Adrenal gland (tissue), 12 donors: Measurements from ENCODE around the gene CNKSR3. TPM values are rescaled to one million over a fixed set of nuclear protein-coding genes. Genes with fewer than 3 reads are reported as not detected.

Source experiments
- DNase-seq, 7 donors: peaks; one replicate each; pipeline ENCODE4 v3.0.0-alpha.2; 2019 to 2020
- H3K27ac ChIP-seq, 5 donors: fragments of 200-600 bp; sonication (generic) in 4 of 5; 1 replicate in 3 of 5; 2 replicates in 2 of 5; pipeline versions ENCODE4 v1.5.1 to v1.8.0; 2016 to 2020; ENCODE audit warnings: mild to moderate bottlenecking in 1 of 5
- H3K27me3 ChIP-seq: fragments of 200-600 bp; 2 replicates; pipeline ENCODE4 v1.8.0; 2021
- H3K36me3 ChIP-seq, 2 donors: fragments of 200-600 bp; replicated peaks in 1 of 2; 1 replicate in 1 of 2; 2 replicates in 1 of 2; pipeline versions ENCODE4 v1.5.1 to v1.8.0; 2018 to 2022
- H3K4me1 ChIP-seq, 2 donors: fragments of 200-600 bp; replicated peaks in 1 of 2; 1 replicate in 1 of 2; 2 replicates in 1 of 2; pipeline versions ENCODE4 v1.5.1 to v1.8.0; 2018 to 2021
- H3K4me3 ChIP-seq, 4 donors: fragments of 200-600 bp; sonication (generic) in 3 of 4; one replicate each; pipeline ENCODE4 v1.5.1; 2016 to 2018
- H3K9me3 ChIP-seq, 3 donors: fragments of 200-600 bp; sonication (generic) in 1 of 3; replicated peaks in 1 of 3; 1 replicate in 2 of 3; 2 replicates in 1 of 3; pipeline versions ENCODE4 v1.5.1 to v1.8.0; 2016 to 2021
- CTCF ChIP-seq, 6 experiments: fragments of 450-650 bp in 4 of 6; fragments of 200-600 bp in 2 of 6; sonication (generic) in 1 of 6; IDR thresholded peaks; 1 replicate in 5 of 6; 2 replicates in 1 of 6; pipeline versions ENCODE4 v1.5.1 to v1.8.0; 2016 to 2021; ENCODE audit warnings: antibody characterized with exemption in 6 of 6, mild to moderate bottlenecking in 2 of 6, moderate library complexity in 1 of 6
- POLR2A ChIP-seq, 2 donors: fragments of 450-650 bp; IDR thresholded peaks; one replicate each; pipeline ENCODE4 v1.6.1; 2017; ENCODE audit warnings: antibody characterized with exemption in 2 of 2, mild to moderate bottlenecking in 2 of 2, moderate library complexity in 1 of 2
- WGBS, 4 donors: extraction: QIAGEN DNeasy Blood & Tissue Kit in 2 of 4; methylation state at CpG; one replicate each; pipeline versions ENCODE4 v1.1.5 to v1.1.7; 2013 to 2017; 5-methylcytosine and 5-hydroxymethylcytosine counted together
- intact Hi-C, 2 donors: fragments of 100-400 bp; cut with DNase I; formaldehyde crosslinking; loops; one replicate each; pipeline versions ENCODE4 v1.14.1 to v1.15.0; 2022 to 2023
- polyA plus RNA-seq, 3 donors: library from polyadenylated mRNA; stranded (reverse); fragments of 200-250 nt in 2 of 3; fragments of 350-450 nt in 1 of 3; fragmentation: Illumina TruSeq in 1 of 3; extraction: RNeasy Lipid Tissue Mini Kit (QIAGEN cat#74804) in 1 of 3; gene quantifications; one replicate each; pipeline ENCODE4 v1.2.3, GENCODE V29; 2013 to 2014
- total RNA-seq, 9 donors: library from RNA; depleted of rRNA in 4 of 9; stranded (reverse); fragments of >200 nt in 4 of 9; fragments of 120-200 nt in 1 of 9; fragmentation: NEBNext Ultra II Directional in 1 of 9; extraction: Animal tissue kit (Norgen Biotek cat#: 25700) in 1 of 9; gene quantifications; one replicate each; pipeline versions ENCODE4 v1.1.0 to v1.2.4, GENCODE V29; 2013 to 2023
- donor health status: healthy with polysubstance abuse.
- donor health status: Bipolar disorder and iron deficiency.
- donor health status: DM: yes; HTN: yes; CAD: no.
- donor health status: DM: no; HTN: no; CAD: no.
- donor health status: DM: no; HTN: no; CAD: no.
- donor health status: DM: yes; HTN: yes; CAD: no.

CNKSR3 gene
- total and polyA plus RNA-seq, 12 donors: 1.1 to 10.7 (median 2.5) TPM

DNA sequence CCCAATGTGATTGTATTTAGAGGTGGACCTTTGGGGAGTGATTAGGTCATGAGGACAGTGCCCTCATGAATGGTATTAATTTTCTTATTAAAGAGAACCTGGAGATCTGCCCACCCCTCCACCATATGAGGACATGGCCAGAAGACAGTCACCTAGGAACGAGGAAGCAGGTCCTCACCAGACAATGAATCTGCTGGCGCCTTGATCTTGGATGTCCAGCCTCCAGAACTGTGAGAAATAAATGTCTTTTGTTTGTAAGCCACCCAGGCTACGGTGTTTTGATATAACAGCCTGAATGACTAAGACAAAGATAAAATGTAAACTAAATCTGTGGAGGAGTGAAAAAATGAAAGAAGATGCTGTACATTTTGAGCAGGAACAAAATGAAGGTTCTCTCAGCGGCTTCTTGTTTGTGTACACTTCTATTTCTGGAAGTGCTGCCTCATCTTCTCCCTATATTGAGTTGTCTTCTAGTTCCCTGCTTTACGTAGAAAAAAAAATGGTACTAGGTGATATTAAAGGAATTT lies 152.4 kb downstream of the CNKSR3 start:
- Histone ChIP-seq H3K27me3 (peaks cover 7% of the 10 kb centered on the region), H3K4me1 (no peaks in the 10 kb centered on the region), H3K36me3 (no peaks in the 10 kb centered on the region), H3K4me3 (no peak overlapping the region), H3K27ac (no peak overlapping the region), H3K9me3 (no peaks in the 10 kb centered on the region)
- DNase-seq: no peak
- intact Hi-C loops: no loop called here
- 84 to 89% (median 87%) methylated on average over 5 of the region's 5 CpGs for whole genome bisulfite sequencing, 4 donors
- TF ChIP-seq CTCF (IDR thresholded peaks at IDR 0.05) (no peak), POLR2A (IDR thresholded peaks at IDR 0.05) (no peak)

DNA sequence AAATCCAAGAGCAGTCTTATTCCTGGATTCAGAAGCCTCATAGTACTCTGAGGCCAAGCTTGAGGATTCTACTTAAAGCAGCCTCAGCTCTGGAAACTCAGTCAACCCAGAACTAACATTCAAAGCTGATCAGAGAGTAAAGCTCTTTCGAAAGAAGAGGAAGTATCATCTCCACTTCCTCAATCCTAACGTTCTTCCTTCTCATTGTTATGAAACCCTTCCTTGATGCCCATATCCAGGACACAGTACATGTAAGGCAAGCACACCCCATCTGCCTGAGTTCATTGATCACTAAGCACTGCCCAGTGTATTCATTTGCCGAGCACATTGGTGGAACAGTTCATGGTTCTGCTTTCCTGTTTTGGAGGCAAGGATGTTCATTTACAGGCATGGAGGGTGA lies 153.8 kb downstream of the CNKSR3 start, which contains the start of gene IPCEF1:
TSS of gene IPCEF1 (minus strand) at position 114 of the 400 bp plus-strand sequence. CDS start 90,856 bp downstream, outside the sequence.
- Histone ChIP-seq H3K36me3 (no peaks in the 10 kb centered on the region), H3K4me1 (no peaks in the 10 kb centered on the region), H3K27ac (peak within 1 kb of the TSS in 1 of 5 donors; percentile 52), H3K9me3 (no peaks in the 10 kb centered on the region), H3K4me3 (no peak within 1 kb of the TSS), H3K27me3 (peaks cover 7% of the 10 kb centered on the region)
- intact Hi-C loops: no loop called here
- no peak for TF ChIP-seq POLR2A (IDR thresholded peaks at IDR 0.05)
- WGBS, 4 donors: 56 to 66% (median 62%) methylated on average over 3 of the region's 3 CpGs
- peak in 2 of 7 donors; percentile 20 to 31 for DNase-seq

- Histone ChIP-seq H3K9me3 (no peaks in the 10 kb centered on the region), H3K36me3 (no peaks in the 10 kb centered on the region), H3K27ac (peak overlapping the region in 1 of 5 donors; percentile 52), H3K27me3 (peaks cover 7% of the 10 kb centered on the region), H3K4me3 (no peak overlapping the region), H3K4me1 (no peaks in the 10 kb centered on the region)
- TF ChIP-seq CTCF (IDR thresholded peaks at IDR 0.05): no peak
- TF ChIP-seq POLR2A (IDR thresholded peaks at IDR 0.05): no peak
- intact Hi-C loops: no loop called here
- WGBS, 4 donors: 76 to 87% (median 82%) methylated on average over 2 of the region's 2 CpGs
- no peak for DNase-seq
These were observed 154.4 kb downstream of the CNKSR3 start for GRCh38 chr6:154356113-154356512.

DNA sequence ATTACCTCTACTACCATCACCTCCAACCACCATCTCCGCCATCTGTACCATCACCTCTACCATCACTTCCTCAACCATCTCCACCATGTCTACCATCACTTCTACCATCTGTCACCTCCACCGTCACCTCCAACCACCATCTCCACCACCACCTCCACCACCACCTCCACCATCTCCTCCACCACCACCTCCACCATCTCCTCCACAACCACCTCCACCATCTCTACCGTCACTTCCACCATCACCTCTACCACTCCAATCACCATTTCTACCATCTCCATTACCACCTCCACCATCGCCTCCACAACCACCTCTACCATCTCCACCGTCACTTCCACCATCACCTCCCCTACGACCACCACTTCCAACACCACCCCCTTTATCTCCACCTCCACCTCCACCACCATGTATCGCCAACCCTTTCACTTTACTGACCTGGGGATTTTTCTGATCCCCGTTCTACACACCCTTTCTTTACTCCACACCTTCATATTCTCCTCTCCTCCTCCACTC lies 156.2 kb downstream of the CNKSR3 start:
- DNase-seq: no peak
- intact Hi-C loops: no loop called here
- no peak overlapping the region for H3K27ac ChIP-seq
- peaks cover 7% of the 10 kb centered on the region for H3K27me3 ChIP-seq
- TF ChIP-seq POLR2A (IDR thresholded peaks at IDR 0.05): no peak
- no peak for TF ChIP-seq CTCF (IDR thresholded peaks at IDR 0.05)
- H3K36me3 ChIP-seq: no peaks in the 10 kb centered on the region
- no peaks in the 10 kb centered on the region for H3K4me1 ChIP-seq
- WGBS, 4 donors: 86 to 93% (median 88%) methylated on average over 8 of the region's 8 CpGs
- H3K4me3 ChIP-seq: no peak overlapping the region
- H3K9me3 ChIP-seq: no peaks in the 10 kb centered on the region

GRCh38 chr6:154353626-154354025 lies 156.9 kb downstream of the CNKSR3 start:
- no peak for TF ChIP-seq CTCF (IDR thresholded peaks at IDR 0.05)
- no peak for TF ChIP-seq POLR2A (IDR thresholded peaks at IDR 0.05)
- Histone ChIP-seq H3K4me3 (no peak overlapping the region), H3K9me3 (no peaks in the 10 kb centered on the region), H3K27me3 (peaks cover 7% of the 10 kb centered on the region), H3K36me3 (no peaks in the 10 kb centered on the region), H3K27ac (no peak overlapping the region), H3K4me1 (no peaks in the 10 kb centered on the region)
- 71 to 89% (median 73%) methylated on average over 1 of the region's 1 CpG for WGBS, 4 donors
- DNase-seq: no peak
- intact Hi-C loops: no loop called here
